ENCODE results near the gene SPCS1.

DNA sequence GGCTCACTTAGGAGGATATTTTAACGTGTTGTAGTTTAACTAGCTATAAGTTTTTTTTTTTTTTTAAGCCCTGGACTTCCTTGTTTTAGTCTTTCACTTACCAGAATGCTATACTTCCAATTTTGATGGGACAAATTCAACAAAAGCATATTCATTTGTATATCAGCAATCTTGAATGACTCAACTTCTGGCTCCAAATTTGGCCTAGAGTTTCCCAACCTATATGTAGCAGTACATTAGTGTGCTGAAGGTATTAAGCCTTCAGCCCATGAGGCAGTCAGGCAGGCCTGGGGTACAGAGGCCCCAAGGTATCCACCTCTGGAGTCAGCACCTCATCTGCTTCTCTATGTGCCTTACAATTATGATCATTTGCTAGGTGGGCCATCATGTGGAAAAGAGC, 26.1 kb upstream of the SPCS1 start:
- no peak for TF ChIP-seq ZNF76 (tag by site-specific recombination; IDR thresholded peaks at IDR 0.05; ENCODE audit: borderline replicate concordance, low read depth)
- TF ChIP-seq ZBTB7A (tag by site-specific recombination; IDR thresholded peaks at IDR 0.05; ENCODE audit: low read depth), result no peak
- TF ChIP-seq RBAK (tag by site-specific recombination; IDR thresholded peaks at IDR 0.05), result no peak
- no peak for TF ChIP-seq ZNF707 (tag by site-specific recombination; IDR thresholded peaks at IDR 0.05)

All from HEK293 (cell line).